K562 (cell line): Measurements from ENCODE around the gene ORMDL2. TPM values are rescaled to one million over a fixed set of nuclear protein-coding genes. Genes with fewer than 3 reads are reported as not detected.

Experiments used
- ATF6 ChIP-seq: sonication (generic); formaldehyde crosslinking; IDR thresholded peaks from 2 replicates; pipeline ENCODE4 v1.4.0; 2020; ENCODE audit warnings: mild to moderate bottlenecking, missing genetic modification reagents
- GTF3C2 ChIP-seq: IDR thresholded peaks from 3 replicates; pipeline ENCODE4 v1.6.1; 2011; ENCODE audit warnings: borderline replicate concordance, mild to moderate bottlenecking, moderate library complexity; ENCODE audit not compliant: insufficient read length; ENCODE audit errors: extremely low read depth
- ILF3 ChIP-seq: fragments of 450-650 bp; IDR thresholded peaks from 2 replicates; pipeline ENCODE4 v1.6.1; 2018; ENCODE audit warnings: antibody characterized with exemption, mild to moderate bottlenecking, moderate library complexity, borderline replicate concordance
- NFIX ChIP-seq: fragments of 250-450 bp; sonication (Bioruptor Pico); IDR thresholded peaks from 2 replicates; pipeline ENCODE4 v1.4.0; 2020; ENCODE audit warnings: low read depth, mild to moderate bottlenecking, moderate library complexity
- NFXL1 ChIP-seq: fragments of 450-650 bp; formaldehyde crosslinking; IDR thresholded peaks from 2 replicates; pipeline ENCODE4 v1.4.0; 2021; ENCODE audit warnings: mild to moderate bottlenecking
- SRSF7 ChIP-seq: fragments of 200-400 bp; formaldehyde crosslinking; optimal IDR thresholded peaks from 2 replicates; pipeline ENCODE3; 2017; ENCODE audit warnings: mild to moderate bottlenecking, low read depth, low read length
- STAG1 ChIP-seq: sonication (generic); formaldehyde crosslinking; IDR thresholded peaks from 2 replicates; pipeline ENCODE4 v1.5.0; 2020; ENCODE audit warnings: missing genetic modification reagents, borderline replicate concordance
- ZBTB40 ChIP-seq, 2 experiments: fragments of 450-650 bp in 1 of 2; sonication (generic) in 1 of 2; formaldehyde crosslinking in 1 of 2; IDR thresholded peaks; 2 replicates each; pipeline versions ENCODE4 v1.7.1 to v1.9.0; 2016 to 2022; ENCODE audit warnings: inconsistent platforms in 1 of 2, mild to moderate bottlenecking in 1 of 2, missing genetic modification reagents in 1 of 2
- ZBTB9 ChIP-seq: fragments of 450-650 bp; formaldehyde crosslinking; IDR thresholded peaks from 2 replicates; pipeline ENCODE4 v1.4.0; 2020; ENCODE audit warnings: mild to moderate bottlenecking, moderate library complexity
- ZNF766 ChIP-seq: fragments of 200-800 bp; sonication (Bioruptor generic); conservative IDR thresholded peaks from 2 replicates; pipeline ENCODE4 v1.6.1; 2016; ENCODE audit warnings: missing genetic modification characterization, missing compliant biosample characterization
- ZNF79 ChIP-seq: fragments of 250-450 bp; sonication (Bioruptor Pico); IDR thresholded peaks from 2 replicates; pipeline ENCODE4 v1.4.0; 2020; ENCODE audit warnings: low read depth, mild to moderate bottlenecking, moderate library complexity
- polyA plus RNA-seq, 8 experiments: library from polyadenylated mRNA; depleted of rRNA in 4 of 8; stranded (reverse) in 5 of 8; unstranded in 3 of 8; fragments of >200 nt; fragmentation: Nextera tagmentation in 2 of 8; fragmentation: Illumina TruSeq in 1 of 8; extraction: Ambion mirVana in 2 of 8; extraction: Trizol in 1 of 8; gene quantifications; 2 replicates each; pipeline versions ENCODE4 v1.2.1 to v1.2.3, GENCODE V29; 2011 to 2014; ENCODE audit warnings: inconsistent platforms in 1 of 8, missing spikeins in 1 of 8
- total RNA-seq, 7 experiments: library from RNA; depleted of rRNA in 6 of 7; stranded (reverse); fragments of >200 nt in 6 of 7; fragmentation: Illumina TruSeq in 2 of 7; extraction: Trizol in 2 of 7; gene quantifications; 2 replicates each; pipeline versions ENCODE4 v1.2.1 to v1.2.3, GENCODE V29; 2011 to 2021; ENCODE audit warnings: low replicate concordance in 1 of 7

ORMDL2 gene
- total and polyA plus RNA-seq, 9 of the 15 experiments (the other 6 are each of a cell fraction or from before 2014, with no cell fraction given), result 9.9 to 113 (median 34.4) TPM

GRCh38 chr12:55829967-55830600 is 12.2 kb downstream of the ORMDL2 start (continued):
- no peak for TF ChIP-seq ZBTB40 (IDR thresholded peaks at IDR 0.05)
- no peak for TF ChIP-seq ZBTB40 (CRISPR knock-in tag; IDR thresholded peaks at IDR 0.05)
- no peak for TF ChIP-seq SRSF7
- no peak for TF ChIP-seq GTF3C2
- no peak for TF ChIP-seq ATF6 (CRISPR knock-in tag)
- TF ChIP-seq ZNF766 (CRISPR knock-in tag), result no peak
- TF ChIP-seq ZNF79 (CRISPR knock-in tag), result no peak
- peak; percentile 47; the same call in 1 of the 2 replicates for TF ChIP-seq STAG1 (CRISPR knock-in tag)
- no peak for TF ChIP-seq NFIX
- TF ChIP-seq NFXL1 (CRISPR knock-in tag), result no peak
- TF ChIP-seq ZBTB9, result no peak
- TF ChIP-seq ILF3, result no peak
